Right lobe of liver (tissue), 4 donors: Measurements from ENCODE around the gene PRKN.

ENCODE experiments used
- CTCF ChIP-seq, 4 donors: fragments of 200-600 bp in 3 of 4; fragments of 450-650 bp in 1 of 4; IDR thresholded peaks; one replicate each; pipeline versions ENCODE4 v1.5.1 to v1.8.0; 2016 to 2022; ENCODE audit warnings: antibody characterized with exemption in 4 of 4, mild to moderate bottlenecking in 2 of 4
- POLR2A ChIP-seq: fragments of 450-650 bp; IDR thresholded peaks from one replicate; pipeline ENCODE4 v1.6.1; 2017; ENCODE audit warnings: antibody characterized with exemption, mild to moderate bottlenecking
- donor health status: DM: no; HTN: no; CAD: no.
- donor health status: DM: no; HTN: no; CAD: no.
- donor health status: DM: no; HTN: yes; CAD: no.

- TF ChIP-seq CTCF (IDR thresholded peaks at IDR 0.05), result no peak
- no peak for TF ChIP-seq POLR2A
Measured at GRCh38 chr6:162165479-162165878, 562.1 kb downstream of the PRKN start.
